ENCODE data around the gene SP140. TPM values are rescaled to one million over a fixed set of nuclear protein-coding genes. Genes with fewer than 3 reads are reported as not detected.

The SP140 gene
- total RNA-seq, 1 donor from 2014 or later = 0.69 TPM

DNA sequence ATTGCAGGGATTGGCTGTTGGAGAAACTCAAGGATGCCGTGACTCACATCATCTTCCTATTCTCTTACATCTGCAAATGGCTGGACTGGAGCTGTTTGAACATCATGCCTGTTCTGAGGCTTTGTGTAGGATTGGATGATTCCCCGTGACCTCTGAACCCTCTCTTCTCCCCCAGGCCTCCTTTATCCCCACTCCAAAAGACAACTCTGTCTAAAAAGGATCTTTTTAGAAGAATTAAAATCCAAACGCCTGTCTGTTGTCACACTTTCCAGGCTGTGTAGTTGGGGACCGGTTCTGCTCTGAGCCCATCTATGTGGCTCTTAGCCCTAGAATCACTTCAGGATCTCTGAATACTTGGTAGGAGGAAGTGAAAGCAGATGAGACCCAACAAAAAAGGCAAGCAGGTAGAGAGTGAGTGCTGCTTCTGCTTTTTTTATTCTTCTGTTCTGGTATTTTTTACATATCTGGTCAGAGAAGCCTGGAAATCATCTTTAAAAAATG is 565 bp downstream of the SP140 start:
- peaks cover 10% of the 10 kb centered on the region for H3K9me3 Mint-ChIP-seq (ENCODE audit: low read depth)
- no peaks in the 10 kb centered on the region for H3K4me1 Mint-ChIP-seq (ENCODE audit: low read depth)
- peaks cover 2% of the 10 kb centered on the region for H3K36me3 Mint-ChIP-seq (ENCODE audit: insufficient read depth)
- H3K4me3 Mint-ChIP-seq (ENCODE audit: low read depth) = no peak overlapping the region
- no peak for DNase-seq (ENCODE audit: low spot score, unreplicated experiment)
- no peak overlapping the region for H3K27ac Mint-ChIP-seq
- TF ChIP-seq, protein P1, sequence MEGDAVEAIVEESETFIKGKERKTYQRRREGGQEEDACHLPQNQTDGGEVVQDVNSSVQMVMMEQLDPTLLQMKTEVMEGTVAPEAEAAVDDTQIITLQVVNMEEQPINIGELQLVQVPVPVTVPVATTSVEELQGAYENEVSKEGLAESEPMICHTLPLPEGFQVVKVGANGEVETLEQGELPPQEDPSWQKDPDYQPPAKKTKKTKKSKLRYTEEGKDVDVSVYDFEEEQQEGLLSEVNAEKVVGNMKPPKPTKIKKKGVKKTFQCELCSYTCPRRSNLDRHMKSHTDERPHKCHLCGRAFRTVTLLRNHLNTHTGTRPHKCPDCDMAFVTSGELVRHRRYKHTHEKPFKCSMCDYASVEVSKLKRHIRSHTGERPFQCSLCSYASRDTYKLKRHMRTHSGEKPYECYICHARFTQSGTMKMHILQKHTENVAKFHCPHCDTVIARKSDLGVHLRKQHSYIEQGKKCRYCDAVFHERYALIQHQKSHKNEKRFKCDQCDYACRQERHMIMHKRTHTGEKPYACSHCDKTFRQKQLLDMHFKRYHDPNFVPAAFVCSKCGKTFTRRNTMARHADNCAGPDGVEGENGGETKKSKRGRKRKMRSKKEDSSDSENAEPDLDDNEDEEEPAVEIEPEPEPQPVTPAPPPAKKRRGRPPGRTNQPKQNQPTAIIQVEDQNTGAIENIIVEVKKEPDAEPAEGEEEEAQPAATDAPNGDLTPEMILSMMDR (IDR thresholded peaks at IDR 0.05; ENCODE audit: unreplicated experiment) = no peak
- H3K27me3 Mint-ChIP-seq = no peaks in the 10 kb centered on the region

DNA sequence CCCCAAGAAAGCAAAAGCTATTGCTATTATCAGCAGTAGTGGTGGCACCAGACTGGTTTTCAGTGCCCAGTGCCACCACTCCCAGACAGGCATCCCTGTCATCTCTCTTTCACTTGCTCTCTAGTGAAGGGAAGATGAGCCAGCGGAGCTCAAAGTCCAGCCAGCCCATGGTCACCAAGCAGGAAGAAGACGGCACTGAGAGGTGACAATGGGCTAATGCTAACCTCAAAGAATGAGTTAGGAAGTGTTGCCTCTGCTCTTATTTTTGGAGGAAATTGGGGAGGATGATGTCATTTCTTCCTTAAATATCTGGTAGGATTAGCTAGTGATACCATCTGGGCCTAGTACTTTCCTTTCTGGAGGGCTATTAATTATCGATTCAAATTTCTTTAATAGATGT is 1.7 kb downstream of the SP140 start:
- H3K4me3 Mint-ChIP-seq (ENCODE audit: low read depth) = no peak overlapping the region
- no peaks in the 10 kb centered on the region for H3K4me1 Mint-ChIP-seq (ENCODE audit: low read depth)
- TF ChIP-seq, protein P1 (IDR thresholded peaks at IDR 0.05; ENCODE audit: unreplicated experiment) = no peak
- peaks cover 13% of the 10 kb centered on the region for H3K9me3 Mint-ChIP-seq (ENCODE audit: low read depth)
- H3K27ac Mint-ChIP-seq = no peak overlapping the region
- H3K36me3 Mint-ChIP-seq (ENCODE audit: insufficient read depth) = peaks cover 2% of the 10 kb centered on the region
- DNase-seq (ENCODE audit: low spot score, unreplicated experiment) = no peak
- H3K27me3 Mint-ChIP-seq = no peaks in the 10 kb centered on the region

DNA sequence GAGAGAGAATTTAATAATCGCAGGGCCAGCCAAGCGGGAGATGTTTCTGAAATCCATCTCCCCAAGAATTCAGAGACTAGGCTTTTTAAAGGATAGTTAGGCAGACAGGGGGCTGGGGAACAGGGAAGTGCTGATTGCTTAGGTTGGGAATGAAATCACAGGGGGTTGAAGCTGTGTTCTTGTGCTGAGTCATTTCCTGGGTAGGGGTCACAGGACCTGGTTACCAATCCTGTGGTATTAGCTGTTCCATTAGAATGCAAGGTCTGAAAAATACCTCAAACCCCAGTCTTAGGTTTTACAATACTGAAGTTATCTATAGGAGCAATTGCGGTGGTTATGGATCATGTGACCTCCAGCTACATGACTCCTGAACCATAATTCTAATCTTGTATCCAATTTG is 4.6 kb downstream of the SP140 start:
- TF ChIP-seq, protein P1 (IDR thresholded peaks at IDR 0.05; ENCODE audit: unreplicated experiment) = no peak
- no peak for DNase-seq (ENCODE audit: low spot score, unreplicated experiment)
- Mint-ChIP-seq H3K4me1 (ENCODE audit: low read depth) (no peaks in the 10 kb centered on the region), H3K9me3 (ENCODE audit: low read depth) (peaks cover 13% of the 10 kb centered on the region), H3K27ac (no peak overlapping the region), H3K4me3 (ENCODE audit: low read depth) (no peak overlapping the region), H3K36me3 (ENCODE audit: insufficient read depth) (peaks cover 2% of the 10 kb centered on the region), H3K27me3 (no peaks in the 10 kb centered on the region)

DNA sequence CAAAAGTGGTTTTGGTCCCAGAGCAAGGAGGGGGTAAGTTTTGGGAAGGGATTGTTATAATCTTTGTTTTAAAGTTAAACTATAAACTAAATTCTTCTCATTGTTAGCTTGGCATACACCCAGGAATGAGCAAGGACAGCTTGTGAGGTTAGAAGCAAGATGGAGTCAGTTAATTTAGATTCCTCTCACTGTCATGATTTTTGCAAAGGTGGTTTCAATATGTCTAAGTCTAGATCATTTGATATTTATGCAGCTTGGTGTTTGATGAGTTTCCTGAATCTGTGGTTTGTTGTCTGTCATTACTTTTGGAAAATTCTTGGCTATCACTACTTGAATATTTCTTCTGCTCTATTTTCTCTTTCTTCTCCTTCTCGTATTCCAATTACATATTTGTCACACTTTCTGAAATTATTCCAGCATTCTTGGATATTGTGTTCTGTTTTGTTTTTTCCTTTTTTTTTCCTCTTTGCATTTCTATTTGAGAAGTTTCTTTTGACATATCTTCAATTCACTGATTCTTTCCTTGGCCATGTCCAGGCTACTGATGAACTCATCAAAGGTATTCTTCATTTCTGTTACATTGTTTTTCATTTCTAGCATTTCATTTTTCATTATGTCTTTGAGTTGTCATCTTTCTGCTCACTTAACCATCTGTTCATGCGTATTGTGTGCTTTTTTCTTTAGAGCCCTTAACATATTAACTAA is 5.1 kb downstream of the SP140 start:
- no peak for DNase-seq (ENCODE audit: low spot score, unreplicated experiment)
- H3K9me3 Mint-ChIP-seq (ENCODE audit: low read depth) = peaks cover 13% of the 10 kb centered on the region
- H3K4me1 Mint-ChIP-seq (ENCODE audit: low read depth) = no peaks in the 10 kb centered on the region
- no peak overlapping the region for H3K4me3 Mint-ChIP-seq (ENCODE audit: low read depth)
- TF ChIP-seq, protein P1 (IDR thresholded peaks at IDR 0.05; ENCODE audit: unreplicated experiment) = no peak
- no peaks in the 10 kb centered on the region for H3K27me3 Mint-ChIP-seq
- H3K36me3 Mint-ChIP-seq (ENCODE audit: insufficient read depth) = peaks cover 2% of the 10 kb centered on the region
- no peak overlapping the region for H3K27ac Mint-ChIP-seq

GRCh38 chr2:230231251-230231650 is 5.7 kb downstream of the SP140 start:
- Mint-ChIP-seq H3K9me3 (ENCODE audit: low read depth) (peaks cover 13% of the 10 kb centered on the region), H3K27ac (no peak overlapping the region), H3K4me1 (ENCODE audit: low read depth) (no peaks in the 10 kb centered on the region), H3K36me3 (ENCODE audit: insufficient read depth) (peaks cover 2% of the 10 kb centered on the region), H3K4me3 (ENCODE audit: low read depth) (no peak overlapping the region), H3K27me3 (no peaks in the 10 kb centered on the region)
- no peak for DNase-seq (ENCODE audit: low spot score, unreplicated experiment)
- TF ChIP-seq, protein P1 (IDR thresholded peaks at IDR 0.05; ENCODE audit: unreplicated experiment) = no peak

Measured in progenitor cell of endocrine pancreas (in vitro differentiated cells).